Liver (tissue), 9 donors: ENCODE results near the gene MBD4. TPM values are rescaled to one million over a fixed set of nuclear protein-coding genes. Genes with fewer than 3 reads are reported as not detected.

Experiments
- DNase-seq: peaks from one replicate; pipeline ENCODE4 v3.0.0-alpha.2; 2017; ENCODE audit warnings: low spot score
- H3K27ac ChIP-seq, 2 donors: one replicate each; pipeline ENCODE4 v1.7.0; 2013; ENCODE audit warnings: inconsistent platforms in 2 of 2, low read length in 2 of 2, control low read depth in 1 of 2, low read depth in 1 of 2, mild to moderate bottlenecking in 1 of 2
- H3K27me3 ChIP-seq, 4 donors: one replicate each; pipeline versions ENCODE4 v1.6.1 to v1.7.0; 2013; ENCODE audit warnings: low read length in 3 of 4, inconsistent platforms in 1 of 4, mild to moderate bottlenecking in 1 of 4, moderate library complexity in 1 of 4; ENCODE audit not compliant: control insufficient read depth in 4 of 4, insufficient read depth in 4 of 4
- H3K36me3 ChIP-seq, 4 donors: one replicate each; pipeline versions ENCODE4 v1.6.1 to v1.7.0; 2013; ENCODE audit warnings: low read length in 3 of 4, mild to moderate bottlenecking in 3 of 4, low read depth in 1 of 4, moderate library complexity in 1 of 4; ENCODE audit not compliant: control insufficient read depth in 4 of 4, insufficient read depth in 3 of 4
- H3K4me1 ChIP-seq, 4 donors: one replicate each; pipeline versions ENCODE4 v1.6.1 to v1.7.0; 2013; ENCODE audit warnings: low read length in 3 of 4, mild to moderate bottlenecking in 3 of 4, moderate library complexity in 1 of 4; ENCODE audit not compliant: control insufficient read depth in 4 of 4, insufficient read depth in 4 of 4
- H3K4me3 ChIP-seq, 3 donors: one replicate each; pipeline versions ENCODE4 v1.6.1 to v1.7.0; 2013; ENCODE audit warnings: low read length in 3 of 3, control low read depth in 1 of 3, low read depth in 1 of 3, mild to moderate bottlenecking in 1 of 3
- H3K9ac ChIP-seq, 2 donors: one replicate each; pipeline ENCODE4 v1.7.0; 2013; ENCODE audit warnings: low read length in 2 of 2, mild to moderate bottlenecking in 2 of 2, moderate library complexity in 2 of 2, control low read depth in 1 of 2, low read depth in 1 of 2
- H3K9me3 ChIP-seq, 4 donors: one replicate each; pipeline versions ENCODE4 v1.6.1 to v1.7.0; 2013; ENCODE audit warnings: low read length in 3 of 4; ENCODE audit not compliant: control insufficient read depth in 4 of 4
- ATF3 ChIP-seq: IDR thresholded peaks from 2 replicates; pipeline ENCODE4 v1.6.1; 2016; ENCODE audit warnings: antibody characterized with exemption
- CTCF ChIP-seq: fragments of 150-350 bp; IDR thresholded peaks from 2 replicates; pipeline ENCODE4 v1.5.1; 2017; ENCODE audit warnings: improper control_type of control experiment, low read depth, low read length; ENCODE audit not compliant: missing input control
- EGR1 ChIP-seq, 2 donors: IDR thresholded peaks; 2 replicates each; pipeline ENCODE4 v1.6.1; 2016 to 2018; ENCODE audit warnings: antibody characterized with exemption in 2 of 2, low read depth in 2 of 2
- FOXA2 ChIP-seq: IDR thresholded peaks from 2 replicates; pipeline ENCODE4 v1.6.1; 2016; ENCODE audit warnings: antibody characterized with exemption
- GABPA ChIP-seq, 2 donors: IDR thresholded peaks in 1 of 2; conservative IDR thresholded peaks in 1 of 2; 2 replicates each; pipeline ENCODE4 v1.6.1; 2016; ENCODE audit warnings: antibody characterized with exemption in 2 of 2, mild to moderate bottlenecking in 1 of 2, moderate library complexity in 1 of 2
- HNF4A ChIP-seq, 2 donors: conservative IDR thresholded peaks; 2 replicates each; pipeline ENCODE4 v1.6.1; 2016; ENCODE audit warnings: antibody characterized with exemption in 2 of 2, mild to moderate bottlenecking in 2 of 2
- HNF4G ChIP-seq: IDR thresholded peaks from 2 replicates; pipeline ENCODE4 v1.6.1; 2016; ENCODE audit warnings: antibody characterized with exemption
- JUND ChIP-seq, 2 donors: IDR thresholded peaks; 2 replicates each; pipeline ENCODE4 v1.6.1; 2016; ENCODE audit warnings: antibody characterized with exemption in 2 of 2
- MAX ChIP-seq: IDR thresholded peaks from 2 replicates; pipeline ENCODE4 v1.6.1; 2016; ENCODE audit warnings: antibody characterized with exemption
- NR2F2 ChIP-seq: IDR thresholded peaks from 2 replicates; pipeline ENCODE4 v1.6.1; 2016; ENCODE audit warnings: antibody characterized with exemption
- RAD21 ChIP-seq, 2 donors: IDR thresholded peaks; 2 replicates each; pipeline ENCODE4 v1.6.1; 2016; ENCODE audit warnings: antibody characterized with exemption in 2 of 2, mild to moderate bottlenecking in 2 of 2
- REST ChIP-seq: IDR thresholded peaks from 2 replicates; pipeline ENCODE4 v1.6.1; 2016; ENCODE audit warnings: antibody characterized with exemption, mild to moderate bottlenecking
- RXRA ChIP-seq, 2 donors: IDR thresholded peaks; 2 replicates each; pipeline ENCODE4 v1.6.1; 2017 to 2018; ENCODE audit warnings: antibody characterized with exemption in 2 of 2, mild to moderate bottlenecking in 1 of 2
- SP1 ChIP-seq: IDR thresholded peaks from 2 replicates; pipeline ENCODE4 v1.6.1; 2018; ENCODE audit warnings: antibody characterized with exemption, mild to moderate bottlenecking
- TAF1 ChIP-seq: conservative IDR thresholded peaks from 2 replicates; pipeline ENCODE4 v1.6.1; 2016; ENCODE audit warnings: antibody characterized with exemption, mild to moderate bottlenecking
- YY1 ChIP-seq: IDR thresholded peaks from 2 replicates; pipeline ENCODE4 v1.6.1; 2016; ENCODE audit warnings: antibody characterized with exemption, mild to moderate bottlenecking
- ZBTB33 ChIP-seq: IDR thresholded peaks from 2 replicates; pipeline ENCODE4 v1.6.1; 2016; ENCODE audit warnings: antibody characterized with exemption
- WGBS: extraction: QIAGEN DNeasy Blood & Tissue Kit; methylation state at CpG from one replicate; pipeline ENCODE4 v1.1.7; 2013; 5-methylcytosine and 5-hydroxymethylcytosine counted together
- polyA plus RNA-seq, 2 donors: library from polyadenylated mRNA; stranded (reverse) in 1 of 2; unstranded in 1 of 2; fragments of 200-250 nt in 1 of 2; fragments of >200 nt in 1 of 2; fragmentation: Nextera tagmentation in 1 of 2; extraction: Ambion mirVana in 1 of 2; gene quantifications; one replicate each; pipeline versions ENCODE4 v1.2.1 to v1.2.3, GENCODE V29; 2013 to 2015
- total RNA-seq, 2 donors: library from RNA; depleted of rRNA; stranded (reverse); fragments of >200 nt; gene quantifications; one replicate each; pipeline ENCODE4 v1.2.3, GENCODE V29; 2014
- donor health status: healthy.
- donor health status: healthy.
- donor health status: healthy.
- donor health status: healthy.
- donor health status: healthy.

The MBD4 gene
- total and polyA plus RNA-seq, 4 donors, result 16.9 to 24.8 (median 17.2) TPM

GRCh38 chr3:129418041-129418973, 21.4 kb downstream of the MBD4 start:
- DNase-seq, result no peak
- no peak overlapping the region for H3K27ac ChIP-seq
- no peaks in the 10 kb centered on the region for H3K9me3 ChIP-seq
- H3K27me3 ChIP-seq, result no peaks in the 10 kb centered on the region
- no peak overlapping the region for H3K4me3 ChIP-seq
- 81% methylated on average over 14 of the region's 14 CpGs for WGBS
- H3K4me1 ChIP-seq, result peaks cover 0 to 12% (median 2%) of the 10 kb centered on the region in 4 donors
- TF ChIP-seq RXRA (IDR thresholded peaks at IDR 0.05) (peak; percentile 56 to 84), HNF4G (peak; percentile 66), JUND (IDR thresholded peaks at IDR 0.05) (peak in 1 of 2 donors; percentile 23), EGR1 (IDR thresholded peaks at IDR 0.05; ENCODE audit: low read depth in 2 of 2) (no peak), SP1 (peak; percentile 78), HNF4A (conservative IDR thresholded peaks at IDR 0.05) (peak; percentile 77 to 94), YY1 (no peak), NR2F2 (peak; percentile 27), RAD21 (IDR thresholded peaks at IDR 0.05) (peak in 1 of 2 donors; percentile 26)
- H3K36me3 ChIP-seq, result no peaks in the 10 kb centered on the region
- no peak overlapping the region for H3K9ac ChIP-seq

GRCh38 chr3:129417326-129417725, 22.4 kb downstream of the MBD4 start:
- TF ChIP-seq YY1 (peak; percentile 26), JUND (IDR thresholded peaks at IDR 0.05) (no peak), SP1 (peak; percentile 63), HNF4A (conservative IDR thresholded peaks at IDR 0.05) (peak in 1 of 2 donors; percentile 21), HNF4G (no peak), EGR1 (IDR thresholded peaks at IDR 0.05; ENCODE audit: low read depth in 2 of 2) (no peak), MAX (no peak), RAD21 (IDR thresholded peaks at IDR 0.05) (peak in 1 of 2 donors; percentile 25)
- no peak for DNase-seq
- H3K4me3 ChIP-seq, result no peak overlapping the region
- H3K27me3 ChIP-seq, result no peaks in the 10 kb centered on the region
- no peaks in the 10 kb centered on the region for H3K36me3 ChIP-seq
- WGBS, result 69% methylated on average over 1 of the region's 1 CpG
- no peaks in the 10 kb centered on the region for H3K9me3 ChIP-seq
- H3K27ac ChIP-seq, result no peak overlapping the region
- H3K4me1 ChIP-seq, result peaks cover 0 to 12% (median 2%) of the 10 kb centered on the region in 4 donors
- no peak overlapping the region for H3K9ac ChIP-seq

- DNase-seq, result no peak
Observed at GRCh38 chr3:129416415-129416814, 23.3 kb downstream of the MBD4 start.

More at GRCh38 chr3:129416415-129416814, 23.3 kb downstream of the MBD4 start:
- Histone ChIP-seq H3K36me3 (no peaks in the 10 kb centered on the region), H3K27me3 (no peaks in the 10 kb centered on the region), H3K9me3 (no peaks in the 10 kb centered on the region), H3K27ac (no peak overlapping the region), H3K4me3 (no peak overlapping the region), H3K4me1 (peaks cover 0 to 12% (median 2%) of the 10 kb centered on the region in 4 donors), H3K9ac (no peak overlapping the region)
- WGBS, result 92% methylated on average over 4 of the region's 4 CpGs
- TF ChIP-seq EGR1 (IDR thresholded peaks at IDR 0.05; ENCODE audit: low read depth in 2 of 2), result no peak
- TF ChIP-seq CTCF, result no peak
- no peak for TF ChIP-seq ZBTB33
- no peak for TF ChIP-seq FOXA2
- TF ChIP-seq HNF4G, result no peak
- TF ChIP-seq RAD21 (IDR thresholded peaks at IDR 0.05), result no peak
- no peak for TF ChIP-seq REST
- no peak for TF ChIP-seq NR2F2
- no peak for TF ChIP-seq SP1
- TF ChIP-seq ATF3, result no peak
- no peak for TF ChIP-seq RXRA (IDR thresholded peaks at IDR 0.05)
- TF ChIP-seq GABPA (IDR thresholded peaks at IDR 0.05 in 1 of 2, conservative IDR thresholded peaks at IDR 0.05 in 1 of 2), result no peak
- no peak for TF ChIP-seq MAX
- no peak for TF ChIP-seq TAF1
